ENCODE results near the gene ANO4.
"Not testable (repeated sequence)": the region's sequence is repeated elsewhere in the genome, so short reads cannot be mapped to it uniquely, and the experiment has no call there.

ANO4 gene

DNA sequence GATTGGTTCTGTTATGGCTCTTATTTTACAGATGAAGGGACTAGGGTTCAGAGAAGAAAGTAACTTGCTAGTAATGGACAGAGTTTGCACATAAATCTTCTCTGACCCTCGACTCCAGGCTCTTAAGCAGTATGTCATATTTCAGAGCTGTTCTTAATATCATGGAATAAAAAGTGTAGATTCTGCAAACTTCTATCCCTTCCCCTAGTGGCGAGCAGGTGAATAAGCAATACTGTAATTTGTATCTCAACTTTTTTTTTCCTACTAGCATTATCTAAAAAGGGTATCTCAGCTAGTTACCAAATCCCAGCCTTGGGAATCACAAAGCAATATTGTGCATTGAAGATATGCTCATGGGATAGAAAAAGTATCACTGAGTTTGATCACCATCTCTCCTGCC, 83.2 kb downstream of the ANO4 start:
- DNase-seq: no peak

DNA sequence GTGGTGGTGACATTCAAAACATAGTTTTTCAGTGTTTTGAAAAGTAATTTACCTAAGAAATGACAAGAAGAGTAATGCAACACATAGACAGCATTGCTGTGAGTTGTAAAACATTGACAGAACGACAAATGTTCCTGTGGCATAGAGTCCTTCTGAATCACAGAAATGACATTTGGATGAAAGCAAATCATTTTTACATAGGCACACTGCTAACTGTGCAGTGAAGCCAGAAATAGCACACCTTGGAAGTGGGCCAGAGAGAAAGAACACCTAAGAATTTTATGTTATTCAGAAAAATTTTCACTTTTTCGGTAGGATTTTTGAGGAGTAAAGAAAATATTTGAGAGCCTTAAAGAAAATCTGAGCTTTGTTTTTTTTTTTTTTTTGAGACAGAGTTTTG, 100.6 kb downstream of the ANO4 start:
- DNase-seq: no peak

DNA sequence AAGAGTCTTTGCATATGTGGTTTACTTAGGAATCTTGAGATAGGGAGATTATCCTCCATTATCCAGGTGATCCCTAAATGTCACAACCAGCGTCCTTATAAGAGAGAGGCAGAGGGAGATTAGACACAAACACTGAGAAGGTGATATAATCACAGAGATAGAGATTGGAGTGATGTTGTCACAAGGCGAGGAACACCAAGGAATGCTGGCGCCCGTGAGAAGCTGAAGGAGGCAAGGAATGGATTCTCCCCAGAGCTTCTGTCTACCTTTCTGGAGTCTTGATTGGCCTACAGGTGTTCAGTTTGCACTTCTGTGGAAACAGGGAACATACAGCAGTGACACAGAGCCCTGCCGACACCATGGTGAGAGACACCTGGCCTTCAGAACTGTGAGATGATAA, 101.6 kb downstream of the ANO4 start:
- no peak for DNase-seq

DNA sequence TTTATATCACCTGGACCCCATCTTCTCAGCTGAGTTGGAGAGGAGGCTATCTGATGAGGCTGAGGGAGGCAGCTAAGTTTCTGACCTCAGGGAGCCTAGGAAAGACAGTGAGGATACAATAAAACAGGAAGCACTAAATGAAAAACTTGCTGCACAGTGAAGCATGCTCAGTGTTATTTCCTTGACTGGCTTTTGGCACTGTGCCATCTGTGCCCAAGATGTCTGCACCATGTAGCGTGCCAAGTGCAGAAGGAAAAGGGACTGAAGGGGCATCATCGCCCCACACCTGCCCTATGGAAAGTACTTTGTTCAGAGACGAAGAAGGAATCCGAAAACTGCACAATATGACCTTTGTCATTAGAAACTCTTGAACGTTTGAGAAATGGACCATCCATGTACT, 102.7 kb downstream of the ANO4 start:
- DNase-seq: no peak

DNA sequence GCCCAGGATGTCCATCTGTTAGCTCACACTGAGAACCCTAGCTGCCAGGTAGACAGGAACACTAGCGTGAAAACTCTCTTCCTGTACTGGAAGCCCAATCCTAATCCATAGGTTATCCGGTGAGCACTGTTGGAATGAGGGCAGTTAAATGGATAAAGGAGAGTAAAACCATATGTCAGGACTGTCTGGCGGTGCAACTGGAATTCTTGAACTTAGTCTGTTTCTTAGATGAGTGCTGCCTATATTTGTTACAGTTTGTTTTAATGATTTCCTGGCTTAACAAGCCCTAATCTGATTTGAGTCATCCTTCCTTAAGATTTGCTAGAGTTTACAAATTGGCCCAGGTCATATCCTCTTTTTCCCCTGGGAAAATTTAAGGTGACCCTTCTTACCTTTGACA, 104.7 kb downstream of the ANO4 start:
- DNase-seq: no peak

DNA sequence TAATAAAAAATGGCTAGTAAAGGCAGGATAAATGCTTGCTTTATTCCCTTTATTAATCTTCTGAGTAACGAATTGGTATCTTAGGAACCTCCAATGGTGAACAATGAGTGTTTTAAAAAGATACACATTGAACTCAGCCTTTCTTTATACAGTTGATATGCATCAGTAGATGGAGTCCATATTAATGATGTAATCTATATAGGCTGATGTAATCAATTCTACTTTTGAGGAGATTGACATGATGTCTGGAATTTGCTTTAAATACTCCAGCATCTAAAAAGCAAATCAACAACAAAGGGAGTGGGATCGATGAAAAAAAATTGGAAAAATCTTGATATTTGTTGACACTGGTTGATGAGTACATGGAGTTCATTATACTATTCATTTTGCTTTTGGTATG, 106.2 kb downstream of the ANO4 start:
- DNase-seq: no peak

DNA sequence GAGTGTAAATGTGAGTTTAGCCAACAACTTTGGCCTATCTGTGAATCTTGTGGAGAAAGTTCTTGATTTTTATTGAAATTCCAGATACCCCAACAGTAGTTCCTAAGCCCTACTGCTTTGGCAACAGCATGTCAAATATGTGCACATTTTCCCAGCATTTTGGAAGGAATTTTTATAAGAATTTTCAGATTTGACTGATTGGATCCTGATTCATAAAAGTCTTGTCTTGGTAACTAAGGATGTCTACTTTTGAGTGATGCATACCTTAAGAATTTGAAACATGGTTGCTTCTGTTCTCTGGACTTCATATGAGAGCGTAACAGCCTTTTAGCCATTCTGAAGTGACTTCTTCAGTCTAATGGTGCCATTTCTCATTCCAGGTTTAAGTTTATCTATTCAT, 106.7 kb downstream of the ANO4 start:
- DNase-seq: no peak

DNA sequence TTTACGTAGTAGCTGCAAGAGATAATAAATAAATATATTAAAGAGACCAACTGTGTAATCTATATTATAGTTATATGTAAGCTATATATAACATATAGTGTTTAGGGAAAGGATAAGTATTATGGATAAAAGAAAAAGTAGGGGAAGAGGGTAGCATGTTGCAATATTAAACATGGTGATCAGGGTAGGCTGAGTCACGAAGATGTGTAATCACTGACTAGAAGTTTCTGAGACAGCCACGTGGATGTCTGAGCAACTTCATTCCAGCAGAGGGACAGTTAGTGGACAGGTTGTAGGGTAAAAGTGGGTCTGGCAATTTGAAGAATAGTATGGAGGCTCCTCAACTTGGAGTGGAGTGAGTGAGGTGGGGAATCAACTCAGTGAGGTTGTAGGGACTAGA, 109.7 kb downstream of the ANO4 start:
- no peak for DNase-seq

DNA sequence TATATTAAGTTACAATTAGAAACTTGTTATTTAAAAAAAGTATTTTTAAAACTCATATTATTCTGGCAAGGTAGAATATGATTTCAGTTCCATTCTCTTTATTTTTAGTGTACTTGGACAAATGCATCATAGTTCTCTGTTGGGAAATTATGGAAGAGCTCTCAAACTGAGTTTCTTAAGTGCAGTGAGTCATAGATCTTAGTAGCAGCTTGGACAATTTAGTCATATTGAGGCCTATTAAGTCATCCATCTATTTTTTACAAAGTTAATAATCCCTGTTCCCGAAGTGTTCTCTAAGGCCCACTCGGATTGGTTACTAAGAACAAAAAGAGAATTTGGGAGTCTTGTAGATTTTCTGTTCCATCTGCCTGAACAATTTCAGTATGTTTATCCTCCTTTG, 113.9 kb downstream of the ANO4 start:
- no peak for DNase-seq

DNA sequence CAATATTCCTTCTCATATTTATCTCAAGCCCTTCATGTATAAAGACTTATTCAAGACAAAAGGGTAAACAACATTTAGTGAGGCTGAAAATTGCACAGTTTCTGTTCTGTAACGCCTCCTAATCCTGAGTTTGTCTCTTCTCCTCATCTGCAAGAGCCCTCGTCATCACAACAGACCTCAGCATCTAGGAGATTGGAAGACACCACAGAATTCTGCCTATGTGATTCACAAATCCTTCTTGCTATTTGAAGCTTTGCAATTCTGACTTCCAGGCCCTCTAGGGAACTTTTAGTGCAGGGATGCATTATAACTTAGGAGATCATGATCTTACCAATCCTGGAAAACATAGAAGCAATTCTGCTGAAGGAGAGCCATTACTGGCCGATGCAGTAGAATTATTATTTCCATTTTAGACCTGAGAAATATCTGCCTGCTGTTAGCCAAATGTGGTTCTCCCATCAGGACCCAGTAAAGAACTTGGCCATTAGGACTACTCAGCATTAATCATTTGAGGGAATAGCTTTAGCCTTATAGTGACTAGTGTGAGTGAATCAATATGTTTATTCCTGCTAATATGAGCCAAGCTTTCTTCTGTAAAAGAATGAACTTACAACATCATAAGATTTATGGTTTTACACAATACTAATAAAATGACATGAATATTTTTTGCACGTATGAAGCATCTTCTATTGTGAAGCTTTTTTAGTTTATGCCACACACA, 119.5 kb downstream of the ANO4 start:
- DNase-seq: no peak

DNA sequence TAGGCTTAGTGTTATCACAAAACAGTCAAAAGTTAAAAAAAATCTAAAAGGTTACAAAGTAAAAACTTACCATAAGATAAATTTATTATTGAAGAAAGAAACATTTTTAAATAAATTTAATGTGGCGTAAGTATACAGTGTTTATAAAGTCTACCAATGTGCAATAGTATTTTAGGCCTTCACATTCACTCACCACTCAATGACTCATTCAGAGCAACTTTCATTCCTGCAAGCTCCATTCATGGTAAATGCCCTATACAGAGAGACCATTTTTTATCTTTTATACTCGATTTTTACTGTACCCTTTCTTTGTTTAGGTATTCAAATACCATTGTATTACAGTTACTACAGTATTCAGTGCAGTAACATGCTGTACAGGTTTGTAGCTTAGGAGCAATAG, 124.5 kb downstream of the ANO4 start:
- DNase-seq: no peak

DNA sequence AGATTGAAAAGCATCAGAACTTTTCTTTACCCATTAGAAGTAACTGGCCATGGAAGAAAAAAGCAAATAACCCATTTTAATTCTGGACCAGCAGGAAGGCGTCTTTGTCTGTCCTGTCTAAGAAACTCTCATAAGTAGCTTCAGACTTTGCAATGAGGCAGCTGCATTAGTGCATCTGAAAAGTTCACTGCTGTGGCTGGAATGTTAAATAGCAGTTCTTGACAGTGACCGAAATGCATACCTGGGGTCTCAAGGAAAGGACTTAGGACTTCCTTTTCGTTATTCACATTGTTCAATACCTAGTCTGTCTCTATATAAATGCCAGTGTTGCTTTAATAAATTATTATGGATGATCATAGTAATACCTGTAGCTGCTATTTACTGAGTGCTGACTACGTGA, 125.9 kb downstream of the ANO4 start:
- DNase-seq: no peak

DNA sequence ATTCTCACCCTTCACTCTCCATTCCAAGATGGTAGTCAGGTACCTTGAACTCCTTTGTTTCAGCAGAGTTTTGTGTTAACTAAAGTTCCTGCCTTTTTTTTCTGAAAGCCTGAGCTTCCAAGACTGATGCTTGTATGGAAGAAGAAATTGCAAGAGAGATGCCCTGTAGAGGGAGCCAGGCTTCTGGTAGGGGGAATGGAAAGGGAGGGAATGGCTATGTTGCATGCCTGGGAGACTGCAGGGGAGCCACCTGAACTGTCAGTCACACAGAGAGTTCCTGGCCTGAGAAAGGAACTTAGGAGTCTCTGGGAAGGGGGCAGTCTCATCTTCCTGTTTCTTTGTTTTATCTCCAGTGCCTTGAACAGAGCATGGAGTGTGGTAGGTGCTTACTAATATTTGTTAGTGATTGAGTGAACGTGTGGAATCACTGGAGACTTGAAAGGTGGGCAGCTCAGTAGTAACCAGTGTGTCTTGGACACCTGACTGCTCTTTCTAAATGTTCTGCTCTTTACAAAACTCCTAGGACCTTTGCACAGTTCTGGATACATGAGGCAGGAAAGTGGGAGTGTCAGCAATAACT, 132.2 kb downstream of the ANO4 start:
- no peak for DNase-seq

DNA sequence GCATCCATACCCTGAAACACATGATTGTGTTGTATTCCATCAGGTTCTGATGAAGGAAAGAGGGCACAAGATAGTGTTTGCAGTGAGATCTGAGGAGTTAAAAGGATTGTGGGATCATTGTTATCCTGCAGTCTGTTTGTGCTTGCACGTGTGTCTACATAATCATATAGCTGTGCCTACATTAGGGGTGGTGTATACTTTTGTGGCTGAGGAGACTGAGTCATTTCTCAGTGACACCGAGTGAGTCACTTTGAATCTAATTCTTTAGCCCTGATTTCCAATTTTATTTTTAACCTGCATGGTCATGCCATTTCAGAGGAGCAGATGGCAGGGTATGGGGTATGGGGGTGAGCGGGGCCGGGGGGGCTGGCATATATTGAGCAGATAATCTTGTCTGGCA, 133.2 kb downstream of the ANO4 start:
- no peak for DNase-seq

DNA sequence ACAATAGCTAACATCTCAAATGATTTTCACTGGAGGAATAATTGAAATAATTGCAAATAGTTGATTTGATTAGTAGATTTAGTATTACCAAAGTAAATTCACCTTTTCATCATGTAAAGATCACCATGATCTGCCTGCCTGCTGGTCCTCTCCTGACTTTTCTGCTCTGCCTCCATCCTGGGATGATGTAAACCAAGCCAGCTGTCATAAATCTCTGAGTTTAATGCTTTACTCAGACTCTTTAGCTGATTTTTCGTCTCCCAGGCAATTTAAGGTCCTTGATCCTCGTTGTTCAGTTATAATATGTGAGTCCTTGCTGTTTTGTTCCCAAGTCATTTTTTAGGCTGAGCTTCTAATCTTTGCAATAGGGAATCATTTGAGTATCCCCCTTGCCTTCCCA, 138.0 kb downstream of the ANO4 start:
- no peak for DNase-seq

DNA sequence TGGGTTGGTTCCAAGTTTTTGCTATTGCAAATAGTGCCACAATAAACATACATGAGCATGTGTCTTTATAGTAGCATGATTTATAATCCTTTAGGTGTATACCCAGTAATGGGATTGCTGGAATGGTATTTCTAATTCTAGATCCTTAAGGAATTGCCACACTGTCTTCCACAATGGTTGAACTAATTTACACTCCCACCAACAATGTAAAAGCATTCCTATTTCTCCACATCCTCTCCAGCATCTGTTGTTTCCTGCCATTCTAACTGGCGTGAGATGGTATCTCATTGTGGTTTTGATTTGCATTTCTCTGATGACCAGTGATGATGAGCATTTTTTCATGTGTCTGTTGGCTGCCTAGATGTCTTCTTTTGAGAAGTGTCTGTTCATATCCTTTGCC, 139.0 kb downstream of the ANO4 start:
- not testable (repeated sequence) for DNase-seq

DNA sequence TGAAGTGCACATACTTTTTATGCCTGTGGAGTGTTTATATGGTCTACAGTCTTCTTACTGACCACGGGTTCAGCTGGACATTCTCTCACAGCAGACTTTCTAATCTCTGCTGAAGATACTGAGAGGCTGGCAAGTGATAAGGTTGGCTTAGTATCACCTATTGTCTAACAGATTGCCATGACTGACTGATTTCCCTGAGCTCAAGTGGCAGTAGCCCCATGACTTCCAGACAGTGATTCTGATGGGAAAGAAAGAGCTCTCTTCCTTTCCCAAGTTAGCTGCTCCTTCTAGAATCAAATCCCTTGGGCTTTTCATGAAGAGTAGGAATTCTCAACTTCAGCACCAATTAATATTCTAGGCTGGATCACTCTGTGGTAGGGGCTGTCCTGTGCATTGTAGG, 141.4 kb downstream of the ANO4 start:
- no peak for DNase-seq

DNA sequence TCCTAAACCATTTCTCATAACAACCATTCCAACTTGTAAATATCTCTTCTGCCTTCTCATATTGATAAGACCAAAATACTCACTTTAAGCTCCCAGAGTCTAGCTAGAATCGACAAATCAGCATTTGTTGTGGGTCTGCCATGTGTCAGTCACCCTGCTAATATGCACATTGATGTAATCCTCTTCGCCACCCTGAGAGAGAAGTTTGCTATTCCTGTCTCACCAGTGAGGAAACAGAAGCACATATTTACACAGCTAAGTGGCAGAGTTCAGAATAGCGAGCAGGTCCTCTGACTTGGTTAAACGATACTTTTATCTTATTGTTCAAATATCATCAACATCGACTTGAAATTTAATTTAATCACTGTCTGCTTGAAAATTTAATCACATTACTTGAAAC, 142.1 kb downstream of the ANO4 start:
- no peak for DNase-seq

DNA sequence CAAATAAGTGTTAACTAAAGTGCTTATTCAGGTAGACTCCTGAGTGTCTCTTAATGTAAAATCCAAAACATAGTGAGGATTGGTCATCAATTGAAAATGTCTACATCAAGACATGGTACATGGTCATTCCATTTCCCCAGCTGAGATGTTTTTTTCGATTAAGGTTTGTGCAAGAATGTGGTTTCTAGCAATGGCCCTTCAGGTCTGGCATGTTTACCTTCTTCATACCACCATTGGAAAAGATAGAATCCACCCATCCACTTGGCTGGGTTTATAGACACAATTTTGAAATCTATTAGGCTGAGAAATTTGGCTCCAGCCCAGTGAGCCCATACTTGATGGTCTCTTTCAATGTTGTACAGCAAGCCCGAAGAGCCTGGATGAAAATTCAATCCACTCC, 145.9 kb downstream of the ANO4 start:
- no peak for DNase-seq

DNA sequence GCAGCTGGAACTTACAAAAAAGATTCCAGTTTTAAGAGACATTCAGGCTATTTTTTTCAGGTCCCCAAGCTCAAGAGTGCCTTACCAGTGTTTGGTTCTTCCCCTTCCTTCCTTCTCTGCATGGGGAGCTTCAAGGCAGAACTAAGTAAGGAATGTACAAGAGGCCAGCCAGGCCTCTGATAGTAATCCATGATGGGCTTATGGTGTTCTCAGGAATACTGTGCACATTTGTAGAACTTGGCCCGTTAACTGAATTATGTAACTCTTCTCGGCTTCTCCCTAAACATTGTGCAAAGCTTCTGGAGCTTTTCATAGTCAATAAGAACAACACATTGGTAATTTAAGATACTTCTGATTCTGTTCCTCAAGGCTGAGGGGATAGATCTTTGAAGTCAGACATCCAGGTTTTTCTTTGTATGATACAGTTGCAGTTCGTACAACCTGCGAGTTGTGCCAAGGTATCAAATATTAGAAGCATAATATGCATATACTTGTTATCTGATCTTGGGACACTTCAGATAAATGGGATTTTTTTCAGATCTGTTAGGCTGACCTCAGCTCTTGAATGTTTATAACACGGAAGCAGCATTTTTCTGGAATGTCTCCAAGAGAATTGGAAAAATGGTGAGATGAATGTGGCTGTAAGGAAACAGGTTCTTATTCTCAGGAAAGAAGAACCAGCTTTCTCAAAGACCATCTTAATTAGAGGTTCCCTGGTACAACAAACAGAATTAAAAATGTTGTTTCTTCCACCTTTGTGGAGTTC, 148.6 kb downstream of the ANO4 start:
- no peak for DNase-seq

DNA sequence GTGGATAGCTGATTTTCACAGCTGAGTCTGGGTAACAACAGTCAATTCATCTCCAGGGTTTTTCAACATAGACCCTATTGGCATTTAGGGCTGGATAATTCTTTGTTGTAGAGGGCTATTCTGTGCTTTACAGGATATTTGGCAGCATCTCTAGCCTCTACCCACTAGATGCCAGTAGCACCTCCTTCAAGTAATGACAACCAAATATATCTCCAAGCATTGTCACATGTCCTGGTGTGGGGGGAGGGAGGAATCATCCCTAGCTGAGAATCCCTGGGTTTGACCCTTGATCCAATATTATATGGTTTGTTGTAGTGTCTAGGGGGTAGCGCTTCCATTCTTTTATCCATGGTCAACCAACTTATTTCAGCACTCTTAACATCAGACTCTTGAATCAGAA, 157.2 kb downstream of the ANO4 start:
- DNase-seq: no peak

DNA sequence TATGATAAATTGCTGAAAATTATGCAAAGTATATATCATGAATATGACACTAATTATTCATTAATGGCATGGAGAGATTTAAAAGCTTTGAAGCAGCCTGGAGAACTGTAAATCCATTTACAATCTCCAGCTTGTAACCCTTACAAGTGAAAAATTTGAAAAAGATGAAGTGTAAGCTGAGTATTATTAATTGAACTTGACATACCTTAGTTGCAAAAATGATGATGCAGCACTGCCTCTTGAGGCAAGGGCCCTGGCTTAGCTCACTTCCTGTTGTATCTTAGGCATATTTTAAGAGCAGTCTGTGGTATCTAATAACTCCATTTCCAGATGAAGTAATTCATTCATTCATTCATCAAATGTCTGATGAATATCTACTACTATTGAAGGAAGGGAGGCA, 158.6 kb downstream of the ANO4 start:
- DNase-seq: no peak

DNA sequence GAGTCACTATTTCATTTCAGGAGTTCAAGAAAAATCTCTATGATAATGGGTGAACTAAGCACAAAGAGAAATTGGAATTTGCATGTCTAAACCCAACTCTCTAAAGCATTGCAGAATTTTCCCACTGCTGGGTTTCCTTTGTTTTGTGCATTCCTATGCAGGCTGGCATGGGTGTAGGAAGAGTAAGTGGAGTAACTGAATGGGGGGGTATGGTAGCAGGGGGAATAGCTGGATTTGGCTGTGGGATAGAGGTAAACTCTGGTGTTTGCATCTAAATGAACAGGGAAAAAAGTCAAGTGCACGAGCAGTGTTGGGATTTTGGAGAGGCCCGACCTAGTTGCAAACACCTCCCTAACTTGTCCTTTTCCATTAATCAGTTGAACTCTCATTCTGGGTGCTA, 159.1 kb downstream of the ANO4 start:
- no peak for DNase-seq

DNA sequence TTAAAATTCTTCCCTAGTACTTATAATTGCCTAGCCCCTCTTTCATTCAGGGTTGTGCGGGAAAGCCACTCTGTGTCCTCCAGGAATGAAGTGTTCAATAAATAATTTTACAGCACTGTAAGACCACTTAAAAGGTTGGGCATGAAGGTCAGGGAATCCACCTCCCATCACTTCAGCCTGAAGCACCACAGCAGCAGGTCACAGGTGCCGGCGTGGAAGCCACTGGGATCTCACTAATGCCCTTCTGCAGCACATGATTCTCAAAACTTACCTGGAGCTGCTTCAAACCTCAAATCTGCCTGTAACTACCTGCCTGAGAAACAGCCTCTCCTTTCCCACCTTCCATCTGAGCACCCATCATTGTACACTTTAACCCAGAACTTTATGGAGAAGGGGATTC, 159.5 kb downstream of the ANO4 start:
- no peak for DNase-seq

DNA sequence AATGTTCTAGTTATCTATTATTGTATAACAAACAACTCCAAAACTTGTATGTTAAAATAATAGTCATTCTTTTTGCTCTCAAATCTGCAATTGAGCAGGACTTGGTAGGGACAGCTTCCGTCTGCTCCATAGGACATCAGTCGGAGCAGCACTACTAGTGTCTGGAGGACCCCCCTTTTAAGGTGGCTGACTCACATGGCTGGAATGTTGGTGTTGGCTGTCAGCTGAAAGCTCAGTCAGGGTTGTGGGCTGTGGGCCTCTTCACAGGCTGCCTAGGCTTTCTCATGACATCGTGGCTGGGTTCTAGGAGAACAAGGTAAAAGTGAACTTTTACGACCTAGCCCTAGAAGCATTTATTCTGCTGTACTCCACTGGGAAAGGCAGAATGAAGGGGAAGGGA, 160.6 kb downstream of the ANO4 start:
- DNase-seq: no peak

Measured in CD4-positive, alpha-beta T cell treated with Interleukin-4 for 1 hour (primary cell).